Upper lobe of left lung (tissue), 4 donors: Measurements from ENCODE around the gene SPSB2.

ENCODE experiments used
- EP300 ChIP-seq, 4 donors: sonication (generic); formaldehyde crosslinking; IDR thresholded peaks; one replicate each; pipeline ENCODE4 v1.5.1; 2017; ENCODE audit warnings: antibody characterized with exemption in 4 of 4, control low read depth in 2 of 4
- POLR2A ChIP-seq, 4 donors: fragments of 450-650 bp; IDR thresholded peaks; one replicate each; pipeline ENCODE4 v1.5.1; 2016 to 2017; ENCODE audit warnings: antibody characterized with exemption in 4 of 4, mild to moderate bottlenecking in 2 of 4
- POLR2AphosphoS5 ChIP-seq, 2 donors: sonication (generic); formaldehyde crosslinking; IDR thresholded peaks; one replicate each; pipeline ENCODE4 v1.5.1; 2017; ENCODE audit warnings: antibody characterized with exemption in 2 of 2
- TF ChIP-seq, protein P1 (sequence below), 6 experiments: fragments of 450-650 bp in 4 of 6; fragments of 200-600 bp in 2 of 6; sonication (generic) in 2 of 6; IDR thresholded peaks; one replicate each; pipeline ENCODE4 v1.5.1; 2016 to 2019; ENCODE audit warnings: antibody characterized with exemption in 6 of 6

DNA sequence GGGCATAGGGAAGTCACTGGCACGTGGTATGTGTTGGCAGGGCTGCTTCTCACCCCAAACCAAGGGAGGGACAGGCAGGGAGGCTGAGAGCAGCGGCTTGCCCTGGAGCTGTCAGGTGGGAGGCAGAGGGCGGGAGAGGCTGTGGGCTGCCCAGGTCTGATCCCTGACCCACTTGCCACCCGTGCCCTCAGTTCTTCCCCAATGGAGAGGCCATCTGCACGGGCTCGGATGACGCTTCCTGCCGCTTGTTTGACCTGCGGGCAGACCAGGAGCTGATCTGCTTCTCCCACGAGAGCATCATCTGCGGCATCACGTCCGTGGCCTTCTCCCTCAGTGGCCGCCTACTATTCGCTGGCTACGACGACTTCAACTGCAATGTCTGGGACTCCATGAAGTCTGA lies 27.7 kb downstream of the SPSB2 start:
- TF ChIP-seq, protein P1, sequence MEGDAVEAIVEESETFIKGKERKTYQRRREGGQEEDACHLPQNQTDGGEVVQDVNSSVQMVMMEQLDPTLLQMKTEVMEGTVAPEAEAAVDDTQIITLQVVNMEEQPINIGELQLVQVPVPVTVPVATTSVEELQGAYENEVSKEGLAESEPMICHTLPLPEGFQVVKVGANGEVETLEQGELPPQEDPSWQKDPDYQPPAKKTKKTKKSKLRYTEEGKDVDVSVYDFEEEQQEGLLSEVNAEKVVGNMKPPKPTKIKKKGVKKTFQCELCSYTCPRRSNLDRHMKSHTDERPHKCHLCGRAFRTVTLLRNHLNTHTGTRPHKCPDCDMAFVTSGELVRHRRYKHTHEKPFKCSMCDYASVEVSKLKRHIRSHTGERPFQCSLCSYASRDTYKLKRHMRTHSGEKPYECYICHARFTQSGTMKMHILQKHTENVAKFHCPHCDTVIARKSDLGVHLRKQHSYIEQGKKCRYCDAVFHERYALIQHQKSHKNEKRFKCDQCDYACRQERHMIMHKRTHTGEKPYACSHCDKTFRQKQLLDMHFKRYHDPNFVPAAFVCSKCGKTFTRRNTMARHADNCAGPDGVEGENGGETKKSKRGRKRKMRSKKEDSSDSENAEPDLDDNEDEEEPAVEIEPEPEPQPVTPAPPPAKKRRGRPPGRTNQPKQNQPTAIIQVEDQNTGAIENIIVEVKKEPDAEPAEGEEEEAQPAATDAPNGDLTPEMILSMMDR (IDR thresholded peaks at IDR 0.05): no peak
- no peak for TF ChIP-seq POLR2A (IDR thresholded peaks at IDR 0.05)
- TF ChIP-seq POLR2AphosphoS5 (IDR thresholded peaks at IDR 0.05): no peak
- no peak for TF ChIP-seq EP300 (IDR thresholded peaks at IDR 0.05)
